ENCODE data around the gene CREB5. TPM values are rescaled to one million over a fixed set of nuclear protein-coding genes. Genes with fewer than 3 reads are reported as not detected.

Gene CREB5
- polyA plus RNA-seq, 1 donor = 12.9 TPM

GRCh38 chr7:28433699-28434219 lies 21.4 kb downstream of the CREB5 start:
- H3K27ac ChIP-seq (ENCODE audit: low read length) = no peak overlapping the region
- H3K9me3 ChIP-seq (ENCODE audit: control insufficient read depth, low read depth, low read length) = no peaks in the 10 kb centered on the region
- no peaks in the 10 kb centered on the region for H3K4me1 ChIP-seq (ENCODE audit: control insufficient read depth, insufficient read depth, low read length)
- no peak for DNase-seq
- H3K27me3 ChIP-seq (ENCODE audit: control insufficient read depth, insufficient read depth, low read length) = peaks cover 8% of the 10 kb centered on the region
- WGBS (ENCODE audit: insufficient coverage, low lambda C conversion rate) = 28% methylated on average over 3 of the region's 4 CpGs
- H3K36me3 ChIP-seq (ENCODE audit: control insufficient read depth, insufficient read depth, low read length) = no peaks in the 10 kb centered on the region
- no peak overlapping the region for H3K4me3 ChIP-seq (ENCODE audit: low read length)

DNA sequence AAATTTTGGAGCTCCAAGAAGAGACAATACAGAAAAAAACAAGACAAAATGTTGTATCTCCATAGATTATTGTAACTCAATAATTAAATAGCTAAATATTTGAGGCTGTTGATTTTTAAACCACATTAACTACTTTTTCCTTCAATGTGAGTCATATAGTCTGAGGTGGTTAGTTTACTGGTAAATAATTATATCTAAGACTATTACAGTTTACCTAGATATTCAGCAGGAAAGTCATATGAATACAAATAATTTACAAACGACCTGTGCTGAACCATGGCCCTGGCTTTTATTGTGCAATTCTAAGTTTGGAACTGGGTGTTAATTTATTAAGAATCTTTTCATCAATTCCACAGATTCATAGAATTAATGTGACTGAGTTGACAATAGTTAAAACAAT lies 22.2 kb downstream of the CREB5 start:
- peaks cover 15% of the 10 kb centered on the region for H3K27me3 ChIP-seq (ENCODE audit: control insufficient read depth, insufficient read depth, low read length)
- DNase-seq = no peak
- no peaks in the 10 kb centered on the region for H3K36me3 ChIP-seq (ENCODE audit: control insufficient read depth, insufficient read depth, low read length)
- no peaks in the 10 kb centered on the region for H3K4me1 ChIP-seq (ENCODE audit: control insufficient read depth, insufficient read depth, low read length)
- no peaks in the 10 kb centered on the region for H3K9me3 ChIP-seq (ENCODE audit: control insufficient read depth, low read depth, low read length)
- no peak overlapping the region for H3K4me3 ChIP-seq (ENCODE audit: low read length)
- WGBS (ENCODE audit: insufficient coverage, low lambda C conversion rate) = no CpG with 5 or more reads among the region's 1 CpG
- no peak overlapping the region for H3K27ac ChIP-seq (ENCODE audit: low read length)

DNA sequence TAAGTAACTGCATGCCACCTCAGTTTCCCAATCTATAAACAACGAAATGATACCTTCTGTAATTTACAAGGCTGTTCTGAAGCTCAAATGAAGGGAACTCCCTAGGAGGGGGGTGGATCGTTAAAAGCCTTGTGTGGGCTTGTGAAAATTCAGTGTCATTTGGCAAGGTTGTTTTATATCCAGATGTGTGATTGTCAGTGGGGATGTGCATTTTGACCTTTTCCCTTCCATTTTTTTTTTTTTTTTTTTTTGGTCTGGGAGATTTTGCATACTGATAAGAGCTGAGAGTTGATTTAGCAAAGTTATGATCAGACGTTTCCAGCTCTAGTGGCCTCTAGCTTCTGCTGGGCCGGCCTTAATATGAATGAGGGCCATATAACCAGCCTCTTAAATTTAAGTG lies 22.8 kb downstream of the CREB5 start:
- Histone ChIP-seq H3K4me1 (ENCODE audit: control insufficient read depth, insufficient read depth, low read length) (no peaks in the 10 kb centered on the region), H3K27me3 (ENCODE audit: control insufficient read depth, insufficient read depth, low read length) (peaks cover 16% of the 10 kb centered on the region), H3K27ac (ENCODE audit: low read length) (no peak overlapping the region), H3K4me3 (ENCODE audit: low read length) (no peak overlapping the region), H3K9me3 (ENCODE audit: control insufficient read depth, low read depth, low read length) (no peaks in the 10 kb centered on the region), H3K36me3 (ENCODE audit: control insufficient read depth, insufficient read depth, low read length) (no peaks in the 10 kb centered on the region)
- DNase-seq = no peak
- WGBS (ENCODE audit: insufficient coverage, low lambda C conversion rate) = no CpG with 5 or more reads among the region's 4 CpGs

DNA sequence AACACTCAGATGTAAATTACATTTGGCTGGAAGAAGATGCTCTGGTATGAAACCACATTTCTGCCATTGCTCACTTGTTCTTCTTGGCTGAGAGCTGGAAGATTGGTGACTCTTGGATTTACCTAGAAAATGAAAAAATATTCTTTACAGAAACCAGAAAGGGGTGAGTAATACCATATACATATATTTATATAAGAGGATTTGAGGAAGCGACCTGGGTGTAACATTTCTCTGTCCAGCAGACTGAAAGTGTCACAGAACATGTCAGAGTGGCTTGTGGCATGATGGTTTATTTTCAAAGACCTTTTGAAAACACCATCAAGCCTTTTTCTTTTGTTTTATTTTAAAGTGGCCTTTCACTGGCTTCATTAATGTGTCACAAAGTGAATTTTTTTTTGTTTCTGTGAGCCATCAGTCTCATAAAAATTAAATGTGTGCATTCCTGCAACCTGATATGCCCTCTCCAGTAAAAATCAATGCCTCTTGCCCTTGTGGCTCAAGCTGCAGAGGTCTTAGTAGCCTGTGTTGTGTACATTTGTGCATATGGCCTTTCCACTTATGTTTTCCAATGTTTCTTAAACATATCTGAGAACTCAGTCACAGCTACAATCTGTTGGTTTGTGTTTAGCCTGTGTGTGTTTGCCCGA lies 23.5 kb downstream of the CREB5 start:
- H3K36me3 ChIP-seq (ENCODE audit: control insufficient read depth, insufficient read depth, low read length) = no peaks in the 10 kb centered on the region
- no peaks in the 10 kb centered on the region for H3K9me3 ChIP-seq (ENCODE audit: control insufficient read depth, low read depth, low read length)
- no peak overlapping the region for H3K4me3 ChIP-seq (ENCODE audit: low read length)
- WGBS (ENCODE audit: insufficient coverage, low lambda C conversion rate) = 100% methylated on average over 1 of the region's 2 CpGs
- H3K27me3 ChIP-seq (ENCODE audit: control insufficient read depth, insufficient read depth, low read length) = peaks cover 16% of the 10 kb centered on the region
- H3K4me1 ChIP-seq (ENCODE audit: control insufficient read depth, insufficient read depth, low read length) = no peaks in the 10 kb centered on the region
- no peak overlapping the region for H3K27ac ChIP-seq (ENCODE audit: low read length)
- DNase-seq = no peak

DNA sequence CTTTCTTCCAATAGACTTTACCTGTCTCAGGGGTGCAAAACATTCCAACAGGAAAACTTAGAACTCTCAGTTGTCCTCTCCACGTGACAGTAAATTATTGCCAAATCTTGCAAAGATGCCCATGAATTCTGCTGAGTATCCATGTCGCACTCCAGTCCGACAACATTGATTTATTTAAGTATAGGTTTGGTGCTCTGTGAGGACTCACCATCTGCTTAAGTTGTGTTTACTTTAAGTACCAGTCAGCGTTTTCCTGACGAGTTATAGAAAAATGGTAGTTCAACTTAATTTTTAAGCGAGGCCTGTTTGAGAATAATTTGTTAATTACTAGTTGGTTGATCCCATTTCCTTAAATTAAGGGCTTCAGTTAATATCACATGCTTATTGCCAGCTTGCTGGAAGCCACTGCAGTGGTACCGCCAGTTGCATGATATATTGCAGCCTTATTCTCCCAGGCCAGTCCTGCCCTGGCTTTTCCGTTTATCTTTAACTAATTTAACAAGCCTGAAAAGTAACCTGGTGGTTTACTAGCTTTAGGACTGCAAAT lies 27.8 kb downstream of the CREB5 start:
- H3K9me3 ChIP-seq (ENCODE audit: control insufficient read depth, low read depth, low read length) = no peaks in the 10 kb centered on the region
- WGBS (ENCODE audit: insufficient coverage, low lambda C conversion rate) = 83% methylated on average over 1 of the region's 8 CpGs
- H3K4me3 ChIP-seq (ENCODE audit: low read length) = no peak overlapping the region
- H3K27ac ChIP-seq (ENCODE audit: low read length) = no peak overlapping the region
- peaks cover 11% of the 10 kb centered on the region for H3K27me3 ChIP-seq (ENCODE audit: control insufficient read depth, insufficient read depth, low read length)
- no peaks in the 10 kb centered on the region for H3K36me3 ChIP-seq (ENCODE audit: control insufficient read depth, insufficient read depth, low read length)
- DNase-seq = no peak
- no peaks in the 10 kb centered on the region for H3K4me1 ChIP-seq (ENCODE audit: control insufficient read depth, insufficient read depth, low read length)

- no peak overlapping the region for H3K27ac ChIP-seq (ENCODE audit: low read length)
- peaks cover 11% of the 10 kb centered on the region for H3K27me3 ChIP-seq (ENCODE audit: control insufficient read depth, insufficient read depth, low read length)
- DNase-seq = no peak
- H3K4me1 ChIP-seq (ENCODE audit: control insufficient read depth, insufficient read depth, low read length) = no peaks in the 10 kb centered on the region
- no peaks in the 10 kb centered on the region for H3K9me3 ChIP-seq (ENCODE audit: control insufficient read depth, low read depth, low read length)
- H3K4me3 ChIP-seq (ENCODE audit: low read length) = no peak overlapping the region
- no peaks in the 10 kb centered on the region for H3K36me3 ChIP-seq (ENCODE audit: control insufficient read depth, insufficient read depth, low read length)
- WGBS (ENCODE audit: insufficient coverage, low lambda C conversion rate) = 100% methylated on average over 4 of the region's 5 CpGs
Observed at GRCh38 chr7:28442540-28443420, 30.5 kb downstream of the CREB5 start.

- Histone ChIP-seq H3K4me3 (ENCODE audit: low read length) (no peak overlapping the region), H3K27ac (ENCODE audit: low read length) (no peak overlapping the region), H3K36me3 (ENCODE audit: control insufficient read depth, insufficient read depth, low read length) (no peaks in the 10 kb centered on the region), H3K9me3 (ENCODE audit: control insufficient read depth, low read depth, low read length) (no peaks in the 10 kb centered on the region), H3K4me1 (ENCODE audit: control insufficient read depth, insufficient read depth, low read length) (no peaks in the 10 kb centered on the region), H3K27me3 (ENCODE audit: control insufficient read depth, insufficient read depth, low read length) (peaks cover 2% of the 10 kb centered on the region)
- no CpG with 5 or more reads among the region's 5 CpGs for WGBS (ENCODE audit: insufficient coverage, low lambda C conversion rate)
- no peak for DNase-seq
Observed at GRCh38 chr7:28446131-28446530, 33.8 kb downstream of the CREB5 start.

GRCh38 chr7:28447071-28447470 lies 34.8 kb downstream of the CREB5 start:
- no peak overlapping the region for H3K27ac ChIP-seq (ENCODE audit: low read length)
- DNase-seq = no peak
- no peaks in the 10 kb centered on the region for H3K4me1 ChIP-seq (ENCODE audit: control insufficient read depth, insufficient read depth, low read length)
- H3K36me3 ChIP-seq (ENCODE audit: control insufficient read depth, insufficient read depth, low read length) = no peaks in the 10 kb centered on the region
- H3K9me3 ChIP-seq (ENCODE audit: control insufficient read depth, low read depth, low read length) = no peaks in the 10 kb centered on the region
- peaks cover 2% of the 10 kb centered on the region for H3K27me3 ChIP-seq (ENCODE audit: control insufficient read depth, insufficient read depth, low read length)
- H3K4me3 ChIP-seq (ENCODE audit: low read length) = no peak overlapping the region
- WGBS (ENCODE audit: insufficient coverage, low lambda C conversion rate) = 80% methylated on average over 1 of the region's 5 CpGs

GRCh38 chr7:28448708-28449107 lies 36.4 kb downstream of the CREB5 start:
- H3K4me3 ChIP-seq (ENCODE audit: low read length) = no peak overlapping the region
- H3K27ac ChIP-seq (ENCODE audit: low read length) = no peak overlapping the region
- no peaks in the 10 kb centered on the region for H3K4me1 ChIP-seq (ENCODE audit: control insufficient read depth, insufficient read depth, low read length)
- H3K9me3 ChIP-seq (ENCODE audit: control insufficient read depth, low read depth, low read length) = no peaks in the 10 kb centered on the region
- no peak for DNase-seq
- H3K36me3 ChIP-seq (ENCODE audit: control insufficient read depth, insufficient read depth, low read length) = no peaks in the 10 kb centered on the region
- peaks cover 2% of the 10 kb centered on the region for H3K27me3 ChIP-seq (ENCODE audit: control insufficient read depth, insufficient read depth, low read length)
- no CpG with 5 or more reads among the region's 4 CpGs for WGBS (ENCODE audit: insufficient coverage, low lambda C conversion rate)

GRCh38 chr7:28452681-28453080 lies 40.4 kb downstream of the CREB5 start:
- Histone ChIP-seq H3K4me1 (ENCODE audit: control insufficient read depth, insufficient read depth, low read length) (no peaks in the 10 kb centered on the region), H3K27me3 (ENCODE audit: control insufficient read depth, insufficient read depth, low read length) (peaks cover 2% of the 10 kb centered on the region), H3K4me3 (ENCODE audit: low read length) (no peak overlapping the region), H3K36me3 (ENCODE audit: control insufficient read depth, insufficient read depth, low read length) (no peaks in the 10 kb centered on the region), H3K9me3 (ENCODE audit: control insufficient read depth, low read depth, low read length) (no peaks in the 10 kb centered on the region), H3K27ac (ENCODE audit: low read length) (no peak overlapping the region)
- no CpG with 5 or more reads among the region's 2 CpGs for WGBS (ENCODE audit: insufficient coverage, low lambda C conversion rate)
- no peak for DNase-seq

Measured in large intestine (tissue), 3 donors.